Stomach (tissue), 9 donors: ENCODE measurements around the gene EPB41L2. TPM values are rescaled to one million over a fixed set of nuclear protein-coding genes. Genes with fewer than 3 reads are reported as not detected.

ENCODE experiments used
- DNase-seq, 2 donors: peaks; one replicate each; pipeline versions ENCODE4 v3.0.0 to v3.0.0-alpha.2; 2013 to 2019
- H3K27ac ChIP-seq, 5 donors: fragments of 200-600 bp in 4 of 5; sonication (generic) in 4 of 5; one replicate each; pipeline ENCODE4 v1.5.1; 2013 to 2019; ENCODE audit warnings: mild to moderate bottlenecking in 1 of 5, moderate library complexity in 1 of 5
- H3K27me3 ChIP-seq, 3 donors: fragments of 200-600 bp; sonication (generic); one replicate each; pipeline ENCODE4 v1.5.1; 2017 to 2019; ENCODE audit warnings: mixed run types in 1 of 3
- H3K36me3 ChIP-seq, 4 donors: fragments of 200-600 bp; sonication (generic); 1 replicate in 3 of 4; 2 replicates in 1 of 4; pipeline ENCODE4 v1.5.1; 2016 to 2019
- H3K4me1 ChIP-seq, 4 donors: fragments of 200-600 bp; sonication (generic); one replicate each; pipeline ENCODE4 v1.5.1; 2016 to 2019
- H3K4me3 ChIP-seq, 4 donors: fragments of 200-600 bp; sonication (generic) in 3 of 4; one replicate each; pipeline ENCODE4 v1.5.1; 2016 to 2019; ENCODE audit warnings: mild to moderate bottlenecking in 1 of 4
- H3K9me3 ChIP-seq, 4 donors: fragments of 200-600 bp; sonication (generic); one replicate each; pipeline ENCODE4 v1.5.1; 2016 to 2019
- CTCF ChIP-seq, 7 experiments: fragments of 450-650 bp in 4 of 7; fragments of 200-600 bp in 3 of 7; sonication (generic) in 3 of 7; IDR thresholded peaks; one replicate each; pipeline ENCODE4 v1.5.1; 2016 to 2019; ENCODE audit warnings: antibody characterized with exemption in 7 of 7, control low read depth in 2 of 7, mild to moderate bottlenecking in 1 of 7
- EP300 ChIP-seq: sonication (generic); formaldehyde crosslinking; IDR thresholded peaks from one replicate; pipeline ENCODE4 v1.6.1; 2017; ENCODE audit warnings: antibody characterized with exemption
- POLR2A ChIP-seq, 4 donors: fragments of 450-650 bp; IDR thresholded peaks; one replicate each; pipeline ENCODE4 v1.6.1; 2016; ENCODE audit warnings: antibody characterized with exemption in 4 of 4, control low read depth in 2 of 4, mild to moderate bottlenecking in 1 of 4, moderate library complexity in 1 of 4
- POLR2AphosphoS5 ChIP-seq, 3 donors: sonication (generic); formaldehyde crosslinking; IDR thresholded peaks; one replicate each; pipeline ENCODE4 v1.6.1; 2016; ENCODE audit warnings: antibody characterized with exemption in 3 of 3
- WGBS, 5 donors: extraction: QIAGEN DNeasy Blood & Tissue Kit in 3 of 5; methylation state at CpG; one replicate each; pipeline versions ENCODE4 v1.1.5 to v1.1.7; 2013 to 2018; 5-methylcytosine and 5-hydroxymethylcytosine counted together
- intact Hi-C: fragments of 100-400 bp; cut with DNase I; formaldehyde crosslinking; loops from one replicate; pipeline ENCODE4 v1.15.1; 2023; ENCODE audit warnings: low total_unique reads
- polyA plus RNA-seq, 3 donors: library from polyadenylated mRNA; stranded (reverse); fragments of 200-250 nt; gene quantifications; one replicate each; pipeline ENCODE4 v1.2.3, GENCODE V29; 2013
- total RNA-seq, 5 donors: library from RNA; depleted of rRNA; stranded (reverse); fragments of >200 nt; gene quantifications; one replicate each; pipeline versions ENCODE4 v1.1.0 to v1.2.3, GENCODE V29; 2014 to 2016
- donor health status: healthy with polysubstance abuse.
- donor health status: Bipolar disorder and iron deficiency.
- donor health status: healthy.

The EPB41L2 gene
- total and polyA plus RNA-seq, 8 donors: 12.5 to 238 (median 30.2) TPM

GRCh38 chr6:130824978-130825694, 237.9 kb downstream of the EPB41L2 start:
- intact Hi-C loops: no loop called here
- WGBS, 5 donors: 81 to 90% (median 88%) methylated on average over 5 of the region's 5 CpGs
- H3K36me3 ChIP-seq: no peaks in the 10 kb centered on the region

GRCh38 chr6:130822736-130823135, 240.3 kb downstream of the EPB41L2 start:
- Histone ChIP-seq H3K27me3 (no peaks in the 10 kb centered on the region), H3K9me3 (peaks cover 0 to 4% (median 0%) of the 10 kb centered on the region in 4 donors), H3K36me3 (no peaks in the 10 kb centered on the region), H3K4me3 (no peak overlapping the region), H3K27ac (no peak overlapping the region), H3K4me1 (peaks cover 0 to 8% (median 0%) of the 10 kb centered on the region in 4 donors)
- no peak for TF ChIP-seq CTCF (IDR thresholded peaks at IDR 0.05)
- TF ChIP-seq POLR2A (IDR thresholded peaks at IDR 0.05): no peak
- no peak for TF ChIP-seq POLR2AphosphoS5 (IDR thresholded peaks at IDR 0.05)
- no peak for TF ChIP-seq EP300
- WGBS, 5 donors: 88 to 94% (median 91%) methylated on average over 1 of the region's 1 CpG
- intact Hi-C loops: no loop called here
- no peak for DNase-seq

More at GRCh38 chr6:130824978-130825694, 237.9 kb downstream of the EPB41L2 start:
- no peak for TF ChIP-seq EP300
- TF ChIP-seq CTCF (IDR thresholded peaks at IDR 0.05): no peak
- no peak for TF ChIP-seq POLR2AphosphoS5 (IDR thresholded peaks at IDR 0.05)
- TF ChIP-seq POLR2A (IDR thresholded peaks at IDR 0.05): no peak
- Histone ChIP-seq H3K4me3 (no peak overlapping the region), H3K9me3 (no peaks in the 10 kb centered on the region), H3K4me1 (peaks cover 0 to 9% (median 0%) of the 10 kb centered on the region in 4 donors), H3K27ac (no peak overlapping the region), H3K27me3 (no peaks in the 10 kb centered on the region)
- DNase-seq: no peak

- H3K27me3 ChIP-seq: no peaks in the 10 kb centered on the region
- 50 to 74% (median 63%) methylated on average over 5 of the region's 5 CpGs for WGBS, 5 donors
- intact Hi-C loops: no loop called here
- H3K27ac ChIP-seq: no peak overlapping the region
- no peak overlapping the region for H3K4me3 ChIP-seq
- peaks cover 0 to 5% (median 0%) of the 10 kb centered on the region in 4 donors for H3K4me1 ChIP-seq
- peaks cover 0 to 5% (median 0%) of the 10 kb centered on the region in 4 donors for H3K9me3 ChIP-seq
- no peak for DNase-seq
- H3K36me3 ChIP-seq: no peaks in the 10 kb centered on the region
- TF ChIP-seq CTCF (IDR thresholded peaks at IDR 0.05) (no peak), POLR2A (IDR thresholded peaks at IDR 0.05) (no peak)
Measured at GRCh38 chr6:130815200-130816071, 247.6 kb downstream of the EPB41L2 start.

- no peak overlapping the region for H3K27ac ChIP-seq
- WGBS, 5 donors: 88 to 98% (median 94%) methylated on average over 3 of the region's 3 CpGs
Measured at GRCh38 chr6:130814506-130814905, 248.5 kb downstream of the EPB41L2 start.

More at GRCh38 chr6:130814506-130814905, 248.5 kb downstream of the EPB41L2 start:
- intact Hi-C loops: no loop called here
- H3K36me3 ChIP-seq: no peaks in the 10 kb centered on the region
- no peaks in the 10 kb centered on the region for H3K27me3 ChIP-seq
- H3K9me3 ChIP-seq: peaks cover 0 to 5% (median 0%) of the 10 kb centered on the region in 4 donors
- no peak overlapping the region for H3K4me3 ChIP-seq
- H3K4me1 ChIP-seq: peaks cover 0 to 10% (median 0%) of the 10 kb centered on the region in 4 donors
- no peak for TF ChIP-seq POLR2AphosphoS5 (IDR thresholded peaks at IDR 0.05)
- no peak for TF ChIP-seq CTCF (IDR thresholded peaks at IDR 0.05)
- TF ChIP-seq EP300: no peak
- TF ChIP-seq POLR2A (IDR thresholded peaks at IDR 0.05): no peak
- no peak for DNase-seq
